GM21528 (cell line): Measurements from ENCODE around the gene MYCBP.
"Not testable (repeated sequence)": the region's sequence is repeated elsewhere in the genome, so short reads cannot be mapped to it uniquely, and the experiment has no call there.

Source experiments
- ATAC-seq: cut with Tn5 transposase; IDR thresholded peaks from one replicate; pipeline ENCODE4 v1.9.1; 2021; ENCODE audit warnings: mild to moderate bottlenecking, moderate library complexity; ENCODE audit not compliant: unreplicated experiment, low FRiP score

Gene MYCBP

GRCh38 chr1:38870996-38871395 lies 2.2 kb downstream of the MYCBP start:
- no peak for ATAC-seq

- no peak for ATAC-seq
Measured at GRCh38 chr1:38867208-38867607, 5.9 kb downstream of the MYCBP start.

DNA sequence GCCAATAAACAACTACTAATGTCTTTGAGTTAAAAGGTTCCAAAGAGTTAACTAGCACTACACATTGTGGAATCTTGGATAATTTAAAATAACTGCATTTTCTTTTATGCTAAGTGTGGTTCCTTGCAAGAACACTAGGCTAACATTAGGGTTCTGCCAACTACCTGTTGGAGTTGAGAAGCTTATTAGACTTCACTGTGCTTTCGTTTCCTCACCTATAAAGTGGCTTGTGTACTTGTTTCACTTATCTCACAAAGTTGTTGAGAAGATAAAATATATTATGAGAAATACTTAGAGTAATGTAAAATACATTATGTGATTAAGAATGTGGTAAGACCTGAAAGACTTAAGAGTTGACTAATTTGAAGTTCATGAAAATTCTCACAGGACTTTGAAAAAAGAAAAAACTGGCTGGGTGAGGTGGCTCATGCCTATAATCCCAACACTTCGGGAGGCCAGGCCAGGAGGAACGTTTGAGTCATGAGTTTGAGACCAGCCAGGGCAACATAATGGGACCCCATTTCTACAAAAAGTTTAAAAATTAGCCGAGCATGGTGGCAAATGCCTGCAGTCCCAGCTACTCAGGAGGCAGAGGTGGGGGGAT lies 7.9 kb downstream of the MYCBP start:
- ATAC-seq: no peak

DNA sequence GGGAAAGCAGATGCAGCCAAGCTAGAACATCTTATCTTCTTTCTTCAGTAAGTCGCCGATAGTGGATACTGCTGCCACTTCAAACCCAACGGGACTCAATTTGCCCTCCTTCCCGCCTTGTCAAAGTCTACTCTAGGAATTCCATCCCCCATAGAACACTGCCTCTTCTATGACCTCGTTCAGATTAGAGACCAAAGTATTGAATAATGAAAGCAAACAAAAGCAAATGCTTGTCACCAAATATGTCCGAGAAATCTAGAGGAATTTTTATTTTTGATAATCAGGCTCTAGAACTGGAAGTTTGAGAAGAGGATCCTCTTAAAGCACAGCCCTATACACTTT lies 12.7 kb downstream of the MYCBP start:
- ATAC-seq: no peak

GRCh38 chr1:38859561-38860453 lies 13.3 kb downstream of the MYCBP start, which contains the start of gene RRAGC:
Gene RRAGC (minus strand): TSS chr1:38859772. CDS start chr1:38859646, 126 bp downstream.
- ATAC-seq: peak; percentile 85

GRCh38 chr1:38858833-38859560 lies 14.2 kb downstream of the MYCBP start:
- ATAC-seq: peak; percentile 33

- no peak for ATAC-seq
Measured at GRCh38 chr1:38852780-38853179, 20.4 kb downstream of the MYCBP start.

DNA sequence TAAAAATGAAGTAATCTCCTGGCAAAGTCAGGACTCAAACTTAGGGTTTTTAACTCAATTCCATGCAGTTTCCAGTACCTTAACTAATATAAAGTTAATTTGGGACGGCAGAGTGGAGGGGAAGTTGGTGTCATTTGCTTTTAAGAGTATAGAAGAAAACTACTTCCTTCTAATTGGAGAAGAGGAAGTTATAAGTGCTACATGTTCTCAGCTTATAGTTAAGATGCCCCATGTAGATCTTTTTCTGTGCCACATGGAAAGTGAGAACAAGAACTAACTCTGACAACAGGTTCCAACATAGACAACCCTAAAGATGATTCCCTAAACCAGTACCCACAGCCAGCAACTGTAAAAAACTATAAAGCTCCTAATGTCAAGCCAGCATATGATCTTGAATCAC lies 25.1 kb downstream of the MYCBP start:
- ATAC-seq: no peak

DNA sequence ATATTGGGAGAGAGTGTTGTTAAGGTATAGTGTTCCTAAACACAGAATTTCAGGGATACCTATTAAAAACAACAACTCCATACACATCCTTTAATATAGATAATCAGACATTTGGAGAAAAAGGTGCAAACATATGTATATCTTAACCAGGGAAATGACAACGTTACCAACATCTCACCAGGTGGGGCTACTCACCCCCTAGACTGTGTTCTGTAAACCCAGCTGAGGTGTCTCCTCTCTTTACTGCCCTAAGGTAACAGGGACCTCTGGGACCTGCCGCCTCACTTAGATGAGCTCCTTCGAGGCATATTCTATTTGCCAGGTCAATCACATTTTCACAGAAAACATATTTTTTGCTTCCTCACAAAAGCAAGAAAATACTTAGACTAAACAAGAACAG lies 26.9 kb downstream of the MYCBP start:
- no peak for ATAC-seq

DNA sequence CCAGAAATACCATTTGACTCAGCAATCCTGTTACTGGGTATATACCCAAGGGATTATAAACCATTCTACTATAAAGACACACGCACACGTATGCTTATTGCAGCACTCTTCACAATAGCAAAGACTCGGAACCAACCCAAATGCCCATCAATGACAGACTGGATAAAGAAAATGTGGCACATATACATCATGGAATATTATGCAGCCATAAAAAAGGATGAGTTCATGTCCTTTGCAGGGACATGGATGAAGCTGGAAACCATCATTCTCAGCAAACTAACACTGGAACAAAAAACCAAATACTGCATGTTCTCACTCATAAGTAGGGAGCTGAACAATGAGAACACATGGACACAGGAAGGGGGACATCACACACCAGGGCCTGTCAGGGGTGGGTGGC lies 28.1 kb downstream of the MYCBP start:
- not testable (repeated sequence) for ATAC-seq

DNA sequence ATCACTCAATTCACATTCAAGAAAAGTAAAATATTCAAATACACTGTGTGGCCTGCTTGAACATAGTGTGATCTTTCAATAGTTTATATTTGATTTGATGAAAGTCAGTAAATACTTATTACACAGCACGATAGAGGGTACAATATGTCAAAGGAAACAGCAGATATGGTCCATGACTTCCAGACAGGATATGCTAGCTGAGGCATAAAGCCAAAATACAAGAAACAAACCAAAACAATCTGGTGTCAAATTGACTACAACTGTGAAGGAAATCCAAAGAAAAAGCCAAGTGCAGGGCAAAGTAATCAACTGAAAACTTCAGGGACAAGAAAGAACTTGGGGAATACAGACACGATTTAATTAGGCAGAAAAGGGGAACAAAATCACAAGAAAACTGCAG lies 32.9 kb downstream of the MYCBP start:
- ATAC-seq: no peak

- no peak for ATAC-seq
Measured at GRCh38 chr1:38839363-38839762, 33.8 kb downstream of the MYCBP start.

DNA sequence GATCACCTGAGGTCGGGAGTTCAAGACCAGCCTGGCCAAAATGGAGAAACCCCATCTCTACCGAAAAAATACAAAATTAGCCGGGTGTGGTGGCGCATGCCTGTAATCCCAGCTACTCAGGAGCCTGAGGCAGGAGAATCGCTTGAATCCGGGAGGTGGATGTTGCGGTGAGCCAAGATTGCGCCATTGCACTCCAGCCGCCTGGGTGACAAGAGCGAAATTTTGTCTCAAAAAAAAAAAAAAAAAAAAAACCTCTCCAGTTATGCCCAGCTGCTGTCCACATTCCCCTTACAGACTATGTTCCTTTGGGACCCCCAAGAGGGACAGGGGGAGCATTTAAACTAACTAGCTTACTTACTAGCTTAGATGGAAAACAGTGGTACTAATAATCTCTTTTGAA lies 36.8 kb downstream of the MYCBP start:
- ATAC-seq: not testable (repeated sequence)

DNA sequence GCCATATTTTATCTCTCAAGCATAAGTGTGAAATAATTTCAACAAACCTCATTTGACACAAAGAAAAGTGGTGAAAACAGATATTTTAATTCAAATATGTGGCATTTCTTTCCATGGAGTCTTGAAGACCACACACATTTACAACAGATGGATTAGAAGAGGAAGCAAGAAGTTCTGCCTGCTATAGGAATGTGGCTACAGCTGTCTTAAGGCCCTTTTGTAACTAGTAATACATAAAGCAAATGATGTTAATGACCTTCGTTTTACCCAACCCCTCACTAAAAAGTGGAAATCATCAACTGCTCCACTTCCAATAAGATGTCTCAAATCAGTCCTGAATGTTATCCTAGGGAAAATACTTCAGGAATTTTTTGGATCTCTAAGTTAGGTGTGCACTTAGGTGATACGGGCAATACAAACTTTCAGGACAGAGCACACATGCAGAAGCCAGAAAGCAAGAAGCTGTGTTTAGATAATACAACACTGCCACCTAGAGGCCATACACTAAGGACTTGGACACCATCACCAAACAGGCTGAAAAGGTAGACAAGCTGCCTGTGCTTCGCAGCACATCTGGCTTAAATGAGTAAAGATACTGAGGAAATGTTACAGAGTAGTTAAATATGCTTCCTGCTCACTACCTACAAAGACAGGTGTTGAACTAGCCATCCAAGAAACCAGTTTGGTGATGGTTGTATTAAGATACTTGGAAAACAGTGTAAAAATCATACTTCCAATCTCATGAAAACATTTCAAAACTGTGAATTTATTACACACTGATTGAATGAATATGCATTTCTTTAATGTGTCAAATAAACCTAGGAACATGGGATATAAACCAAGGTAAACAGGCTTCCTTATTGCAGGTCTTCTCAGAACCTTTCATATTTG lies 38.0 kb downstream of the MYCBP start:
- peak; percentile 55 for ATAC-seq

GRCh38 chr1:38834221-38834782 lies 38.8 kb downstream of the MYCBP start:
- ATAC-seq: no peak

- no peak for ATAC-seq
Measured at GRCh38 chr1:38833146-38833545, 40.0 kb downstream of the MYCBP start.

DNA sequence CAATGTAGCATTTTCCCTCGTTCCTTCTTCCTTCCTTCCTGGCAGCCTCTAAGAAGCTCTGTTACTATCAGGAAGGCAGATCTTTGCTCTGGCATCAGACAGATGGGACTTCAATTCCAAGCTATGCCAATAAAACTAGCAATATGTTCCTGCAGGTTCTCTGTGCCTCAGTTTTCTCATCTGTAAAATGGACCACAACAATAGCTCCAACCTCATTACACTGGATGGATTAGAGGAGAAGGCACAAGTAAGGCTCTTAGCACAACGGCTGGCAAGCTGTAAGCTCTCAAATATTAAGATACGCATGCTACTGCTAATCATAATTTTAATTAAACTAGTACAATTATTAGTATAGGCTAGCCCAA lies 40.8 kb downstream of the MYCBP start:
- no peak for ATAC-seq

- no peak for ATAC-seq
Measured at GRCh38 chr1:38831731-38832369, 41.3 kb downstream of the MYCBP start.

GRCh38 chr1:38829368-38829767 lies 43.8 kb downstream of the MYCBP start:
- ATAC-seq: no peak

DNA sequence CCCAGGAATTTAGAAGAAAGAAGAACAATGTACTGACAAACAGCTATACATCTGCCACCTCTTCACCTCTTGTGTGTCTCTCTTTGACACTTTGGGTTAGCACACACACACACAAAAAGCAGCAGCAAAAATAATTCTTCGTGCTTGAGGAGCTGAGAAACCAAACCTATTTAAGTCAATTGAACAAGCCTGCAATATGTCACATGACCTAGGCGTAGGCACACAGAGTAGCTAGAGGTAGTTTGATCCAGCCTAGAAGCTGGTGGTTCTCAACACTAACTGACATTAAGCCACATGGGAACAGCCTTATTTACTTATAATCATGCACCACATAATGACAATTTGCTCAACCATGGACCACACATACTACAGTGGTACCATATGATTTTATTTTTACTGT lies 45.8 kb downstream of the MYCBP start:
- no peak for ATAC-seq
